ENCODE measurements around the gene SMTNL2.
A peak's percentile ranks its signal among the peaks of the same experiment; 100 is the strongest.

SMTNL2 gene

GRCh38 chr17:4633643-4634042 lies 49.3 kb downstream of the SMTNL2 start:
- no peak overlapping the region for H3K27ac ChIP-seq (ENCODE audit: low read depth, low read length)
- no peaks in the 10 kb centered on the region for H3K9me3 ChIP-seq (ENCODE audit: control insufficient read depth, insufficient read depth, low read length)
- 0 out of 2 replicates have a peak overlapping the region, but pooled peaks have one; percentile 14 for H3K4me2 ChIP-seq (ENCODE audit: low read length)
- H3K27me3 ChIP-seq (ENCODE audit: control insufficient read depth, low read length), result peaks cover 2% of the 10 kb centered on the region
- peaks cover 8% of the 10 kb centered on the region for H3F3A ChIP-seq (ENCODE audit: control insufficient read depth, insufficient read depth)
- H3K79me2 ChIP-seq (ENCODE audit: control insufficient read depth, low read length), result no peaks in the 10 kb centered on the region
- no peaks in the 10 kb centered on the region for H3K36me3 ChIP-seq (ENCODE audit: control insufficient read depth, low read length)
- H3K9me2 ChIP-seq (replicated peaks; ENCODE audit: control insufficient read depth, low read length), result no peaks in the 10 kb centered on the region
- H4K20me1 ChIP-seq (ENCODE audit: control insufficient read depth, insufficient read depth, low read depth, low read length), result no peaks in the 10 kb centered on the region
- peaks cover 62% of the 10 kb centered on the region for H3K4me1 ChIP-seq (ENCODE audit: control insufficient read depth, low read length)
- no peak for TF ChIP-seq EZH2phosphoT487 (IDR thresholded peaks at IDR 0.05; ENCODE audit: borderline replicate concordance, low read length)
- no peak for TF ChIP-seq CTCF (IDR thresholded peaks at IDR 0.05; ENCODE audit: low read depth, low read length, poor library complexity, severe bottlenecking)
- H3K4me3 ChIP-seq (ENCODE audit: low read length), result no peak overlapping the region

GRCh38 chr17:4634976-4635375 lies 50.6 kb downstream of the SMTNL2 start:
- H3K9me3 ChIP-seq (ENCODE audit: control insufficient read depth, insufficient read depth, low read length), result no peaks in the 10 kb centered on the region
- H3K4me1 ChIP-seq (ENCODE audit: control insufficient read depth, low read length), result peaks cover 70% of the 10 kb centered on the region
- TF ChIP-seq EZH2phosphoT487 (IDR thresholded peaks at IDR 0.05; ENCODE audit: borderline replicate concordance, low read length) (no peak), CTCF (IDR thresholded peaks at IDR 0.05; ENCODE audit: low read depth, low read length, poor library complexity, severe bottlenecking) (no peak)
- no peaks in the 10 kb centered on the region for H3K9me2 ChIP-seq (replicated peaks; ENCODE audit: control insufficient read depth, low read length)
- H3F3A ChIP-seq (ENCODE audit: control insufficient read depth, insufficient read depth), result peaks cover 8% of the 10 kb centered on the region
- H3K4me3 ChIP-seq (ENCODE audit: low read length), result peak overlapping the region; percentile 74
- H3K4me2 ChIP-seq (ENCODE audit: low read length), result peak overlapping the region; percentile 94
- peak overlapping the region; percentile 85 for H3K27ac ChIP-seq (ENCODE audit: low read depth, low read length)
- no peaks in the 10 kb centered on the region for H4K20me1 ChIP-seq (ENCODE audit: control insufficient read depth, insufficient read depth, low read depth, low read length)
- no peaks in the 10 kb centered on the region for H3K79me2 ChIP-seq (ENCODE audit: control insufficient read depth, low read length)
- peaks cover 10% of the 10 kb centered on the region for H3K27me3 ChIP-seq (ENCODE audit: control insufficient read depth, low read length)
- H3K36me3 ChIP-seq (ENCODE audit: control insufficient read depth, low read length), result no peaks in the 10 kb centered on the region

- Histone ChIP-seq H3K4me1 (ENCODE audit: control insufficient read depth, low read length) (peaks cover 69% of the 10 kb centered on the region), H3K4me2 (ENCODE audit: low read length) (peak overlapping the region; percentile 94), H3K9me3 (ENCODE audit: control insufficient read depth, insufficient read depth, low read length) (no peaks in the 10 kb centered on the region), H3K36me3 (ENCODE audit: control insufficient read depth, low read length) (no peaks in the 10 kb centered on the region), H3K79me2 (ENCODE audit: control insufficient read depth, low read length) (no peaks in the 10 kb centered on the region), H3K27ac (ENCODE audit: low read depth, low read length) (peak overlapping the region; percentile 85), H3K4me3 (ENCODE audit: low read length) (peak overlapping the region; percentile 74), H3K9me2 (replicated peaks; ENCODE audit: control insufficient read depth, low read length) (no peaks in the 10 kb centered on the region), H4K20me1 (ENCODE audit: control insufficient read depth, insufficient read depth, low read depth, low read length) (no peaks in the 10 kb centered on the region), H3K27me3 (ENCODE audit: control insufficient read depth, low read length) (peaks cover 13% of the 10 kb centered on the region), H3F3A (ENCODE audit: control insufficient read depth, insufficient read depth) (peaks cover 8% of the 10 kb centered on the region)
- TF ChIP-seq CTCF (IDR thresholded peaks at IDR 0.05; ENCODE audit: low read depth, low read length, poor library complexity, severe bottlenecking) (no peak), EZH2phosphoT487 (IDR thresholded peaks at IDR 0.05; ENCODE audit: borderline replicate concordance, low read length) (no peak)
These were observed 51.6 kb downstream of the SMTNL2 start for GRCh38 chr17:4635823-4636375.

Measured in DOHH2 (cell line).